Right forelimb (tissue), 1 donor: Measurements from ENCODE around the gene TXNDC11.
A peak's percentile ranks its signal among the peaks of the same experiment; 100 is the strongest.

Experiments used
- DNase-seq: peaks from one replicate; pipeline ENCODE4 v3.0.0-alpha.2; 2018

The TXNDC11 gene

GRCh38 chr16:11748404-11749254, 6.0 kb upstream of the TXNDC11 start:
- DNase-seq: no peak

GRCh38 chr16:11747949-11748403, 5.3 kb upstream of the TXNDC11 start:
- DNase-seq: no peak

GRCh38 chr16:11744075-11744470, 1.4 kb upstream of the TXNDC11 start:
- DNase-seq: no peak

- DNase-seq: no peak
These were observed 834 bp upstream of the TXNDC11 start for GRCh38 chr16:11743308-11744074.

GRCh38 chr16:11742093-11742535, 543 bp downstream of the TXNDC11 start:
- DNase-seq: peak; percentile 48

- no peak for DNase-seq
These were observed 2.1 kb downstream of the TXNDC11 start for GRCh38 chr16:11740567-11740966.

GRCh38 chr16:11738742-11739544, 3.7 kb downstream of the TXNDC11 start:
- no peak for DNase-seq

- DNase-seq: no peak
These were observed 4.9 kb downstream of the TXNDC11 start for GRCh38 chr16:11737713-11738112.

- no peak for DNase-seq
These were observed 5.8 kb downstream of the TXNDC11 start for GRCh38 chr16:11736903-11737302.

GRCh38 chr16:11735787-11736186, 6.9 kb downstream of the TXNDC11 start:
- no peak for DNase-seq

GRCh38 chr16:11734653-11735043, 8.0 kb downstream of the TXNDC11 start:
- no peak for DNase-seq

GRCh38 chr16:11734025-11734652, 8.5 kb downstream of the TXNDC11 start:
- no peak for DNase-seq

GRCh38 chr16:11731222-11731621, 11.4 kb downstream of the TXNDC11 start:
- no peak for DNase-seq

- DNase-seq: no peak
These were observed 12.9 kb downstream of the TXNDC11 start for GRCh38 chr16:11729787-11730186.

- DNase-seq: no peak
These were observed 14.7 kb downstream of the TXNDC11 start for GRCh38 chr16:11727796-11728543.

- no peak for DNase-seq
These were observed 16.6 kb downstream of the TXNDC11 start for GRCh38 chr16:11726008-11726407.

GRCh38 chr16:11725457-11725856, 17.2 kb downstream of the TXNDC11 start:
- no peak for DNase-seq

GRCh38 chr16:11722468-11722808, 20.2 kb downstream of the TXNDC11 start:
- no peak for DNase-seq

GRCh38 chr16:11721781-11722467, 20.7 kb downstream of the TXNDC11 start:
- no peak for DNase-seq

GRCh38 chr16:11719762-11720161, 22.9 kb downstream of the TXNDC11 start:
- no peak for DNase-seq

GRCh38 chr16:11719171-11719570, 23.5 kb downstream of the TXNDC11 start:
- no peak for DNase-seq
